Endothelial cell of umbilical vein (primary cell): ENCODE measurements around the gene LHX1. TPM values are rescaled to one million over a fixed set of nuclear protein-coding genes. Genes with fewer than 3 reads are reported as not detected.

Experiments
- BruUV-seq: library from RNA; stranded (reverse); fragments of 400-500 nt; replicated peaks from 2 replicates; lab custom pipeline; 2021; lab: Mats Ljungman, UMichigan
- CTCF ChIA-PET: fragments of 300-600, 350-600 bp; sonication (Branson Sonifier 250); formaldehyde crosslinking; loops from one replicate; lab custom pipeline; 2021; ENCODE audit warnings: antibody characterized with exemption, inconsistent platforms; lab: Charles Lee
- POLR2A ChIA-PET: fragments of 300-600, 350-600 bp; sonication (Branson Sonifier 250); formaldehyde crosslinking; loops from one replicate; lab custom pipeline; 2021; ENCODE audit warnings: antibody characterized with exemption, inconsistent platforms; lab: Charles Lee
- DNase-seq: peaks from one replicate; pipeline ENCODE4 v3.0.0-alpha.2; 2011; ENCODE audit warnings: low read depth, low spot score
- FAIRE-seq: peaks from 2 replicates; lab custom pipeline; 2011; peaks lifted over from hg19 to GRCh38; lab: Jason Lieb, UNC
- H2AFZ ChIP-seq: 2 replicates; pipeline ENCODE4 v1.6.0; 2012; ENCODE audit warnings: low read depth, low read length, control low read depth, inconsistent platforms
- H3K27ac ChIP-seq: 2 replicates; pipeline ENCODE4 v1.5.1; 2011; ENCODE audit warnings: low read depth, mild to moderate bottlenecking, control low read depth, low read length, moderate library complexity; ENCODE audit not compliant: insufficient read depth
- H3K27me3 ChIP-seq, 2 experiments: 2 replicates each; pipeline versions ENCODE4 v1.6.0 to v1.6.1; 2011; ENCODE audit warnings: low read length in 2 of 2, mixed read lengths in 1 of 2; ENCODE audit not compliant: control insufficient read depth in 2 of 2, insufficient read depth in 2 of 2
- H3K36me3 ChIP-seq, 2 experiments: 2 replicates in 1 of 2; 3 replicates in 1 of 2; pipeline ENCODE4 v1.5.1; 2011; ENCODE audit warnings: low read length in 2 of 2, mild to moderate bottlenecking in 1 of 2, moderate library complexity in 1 of 2; ENCODE audit not compliant: control insufficient read depth in 2 of 2, insufficient read depth in 2 of 2; ENCODE audit errors: extremely low read depth in 1 of 2
- H3K4me1 ChIP-seq: 3 replicates; pipeline ENCODE4 v1.5.1; 2011; ENCODE audit warnings: mild to moderate bottlenecking, low read length; ENCODE audit not compliant: control insufficient read depth, insufficient read depth; ENCODE audit errors: extremely low read depth
- H3K4me2 ChIP-seq: 2 replicates; pipeline ENCODE4 v1.6.1; 2011; ENCODE audit warnings: low read length, control low read depth, mixed read lengths; ENCODE audit not compliant: insufficient read depth
- H3K4me3 ChIP-seq, 3 experiments: fragments of 200-600 bp in 1 of 3; sonication (generic), shearing (Covaris generic) in 1 of 3; replicated peaks in 1 of 3; 2 replicates each; pipeline ENCODE4 v1.5.1; 2011 to 2016; ENCODE audit warnings: control low read depth in 3 of 3, low read length in 3 of 3, mild to moderate bottlenecking in 2 of 3, inconsistent platforms in 1 of 3, low read depth in 1 of 3, moderate library complexity in 1 of 3; ENCODE audit not compliant: insufficient read depth in 1 of 3
- H3K79me2 ChIP-seq: 2 replicates; pipeline ENCODE4 v1.6.0; 2012; ENCODE audit warnings: low read length, inconsistent platforms; ENCODE audit not compliant: control insufficient read depth, insufficient read depth
- H3K9ac ChIP-seq: replicated peaks from 2 replicates; pipeline ENCODE3; 2011; ENCODE audit warnings: low read length, control low read depth; ENCODE audit not compliant: insufficient read depth; ENCODE audit errors: extremely low read depth
- H3K9me1 ChIP-seq: replicated peaks from 3 replicates; pipeline ENCODE4 v1.6.0; 2011; ENCODE audit warnings: mild to moderate bottlenecking, low read length; ENCODE audit not compliant: control insufficient read depth, insufficient read depth; ENCODE audit errors: extremely low read depth
- H3K9me3 ChIP-seq: replicated peaks from 2 replicates; pipeline ENCODE4 v1.5.1; 2012; ENCODE audit warnings: low read length, inconsistent platforms; ENCODE audit not compliant: control insufficient read depth, insufficient read depth
- H4K20me1 ChIP-seq: replicated peaks from 2 replicates; pipeline ENCODE3; 2011; ENCODE audit warnings: mild to moderate bottlenecking, low read length; ENCODE audit not compliant: control insufficient read depth, insufficient read depth; ENCODE audit errors: extremely low read depth
- EZH2 ChIP-seq: IDR thresholded peaks from 2 replicates; pipeline ENCODE4 v1.6.1; 2012; ENCODE audit warnings: borderline replicate concordance, low read depth, mild to moderate bottlenecking, moderate library complexity, low read length, inconsistent platforms; ENCODE audit not compliant: severe bottlenecking
- FOS ChIP-seq: IDR thresholded peaks from 2 replicates; pipeline ENCODE4 v1.6.1; 2011; ENCODE audit warnings: mild to moderate bottlenecking, low read length, moderate library complexity, borderline replicate concordance; ENCODE audit not compliant: insufficient read depth
- GATA2 ChIP-seq: IDR thresholded peaks from 2 replicates; pipeline ENCODE4 v1.7.0; 2011; ENCODE audit warnings: low read depth, mild to moderate bottlenecking, moderate library complexity, mixed read lengths, low read length; ENCODE audit not compliant: insufficient read length, insufficient read depth
- JUN ChIP-seq: IDR thresholded peaks from 2 replicates; pipeline ENCODE4 v1.6.1; 2011; ENCODE audit warnings: borderline replicate concordance, low read depth; ENCODE audit not compliant: insufficient read length, insufficient read depth
- MYC ChIP-seq: IDR thresholded peaks from one replicate; pipeline ENCODE4 v1.6.1; 2011; ENCODE audit warnings: mild to moderate bottlenecking, low read depth, low read length
- POLR2A ChIP-seq: IDR thresholded peaks from 2 replicates; pipeline ENCODE4 v1.6.1; 2012; ENCODE audit warnings: low read depth, mild to moderate bottlenecking, control low read depth, low read length
- POLR2AphosphoS5 ChIP-seq: IDR thresholded peaks from 2 replicates; pipeline ENCODE4 v1.6.1; 2012; ENCODE audit warnings: low read depth, mild to moderate bottlenecking, control low read depth, low read length, moderate library complexity; ENCODE audit not compliant: insufficient read depth
- dilution Hi-C: fragments of 300-500 bp; cut with MboI; formaldehyde crosslinking; loops from one replicate; pipeline ENCODE4 v1.15.0; 2019; ENCODE audit warnings: low sequenced_read_pairs; ENCODE audit not compliant: extremely low pct_ligation_motif_present
- intact Hi-C: fragments of 100-400 bp; cut with micrococcal nuclease; formaldehyde crosslinking; loops from one replicate; pipeline ENCODE4 v1.10.0; 2022
- polyA plus RNA-seq, 4 experiments: library from polyadenylated mRNA; depleted of rRNA in 3 of 4; stranded (reverse) in 3 of 4; unstranded in 1 of 4; fragments of >200 nt; gene quantifications; 2 replicates each; pipeline versions ENCODE4 v1.2.1 to v1.2.3, GENCODE V29; 2011 to 2012; ENCODE audit warnings: missing spikeins in 1 of 4
- total RNA-seq: library from RNA; stranded (reverse); gene quantifications from 2 replicates; pipeline ENCODE4 v1.2.3, GENCODE V29; 2021
- TF ChIP-seq, protein P1 (sequence below), 2 donors: IDR thresholded peaks; 1 replicate in 1 of 2; 2 replicates in 1 of 2; pipeline ENCODE4 v1.5.1; 2011; ENCODE audit warnings: low read length in 2 of 2, mild to moderate bottlenecking in 2 of 2, moderate library complexity in 2 of 2, control low read depth in 1 of 2, inconsistent platforms in 1 of 2, low read depth in 1 of 2; ENCODE audit not compliant: insufficient read depth in 1 of 2; ENCODE audit errors: extremely low read depth in 1 of 2
- TF ChIP-seq, protein P2 (sequence below): IDR thresholded peaks from 2 replicates; pipeline ENCODE4 v1.6.1; 2011; ENCODE audit not compliant: insufficient read depth, insufficient read length

The LHX1 gene
- total and polyA plus RNA-seq, 2 donors (not counting 3 experiments of a cell fraction or from before 2014, with no cell fraction given): not detected

DNA sequence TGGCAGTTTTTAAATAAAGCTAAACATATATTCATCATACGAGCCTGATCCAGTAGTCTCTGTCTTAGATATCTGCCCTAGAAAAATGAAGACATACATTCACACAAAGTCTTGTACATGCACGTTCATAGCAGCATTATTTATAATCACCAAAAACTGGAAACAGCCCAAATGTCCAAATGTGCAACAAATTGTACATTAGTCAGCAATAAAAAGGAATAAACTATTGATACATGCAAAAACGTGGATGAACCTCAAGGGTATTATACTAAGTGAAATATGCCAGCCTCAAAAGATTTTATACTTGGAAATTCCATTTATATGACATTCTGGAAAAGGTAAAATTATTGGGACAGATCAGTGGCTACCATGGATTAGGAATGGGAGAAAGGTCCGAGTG is 34.2 kb downstream of the LHX1 start:
- no peak overlapping the region for H3K27ac ChIP-seq
- DNase-seq: no peak
- CTCF ChIA-PET: interaction anchor here (0.9 to 1.8 kb wide), 2 partner anchors 9 kb away, joined by 3 to 5 read pairs; no protein-coding TSS in a partner anchor

More for the DNA sequence above, 34.2 kb downstream of the LHX1 start:
- Histone ChIP-seq H3K4me3 (no peak overlapping the region), H4K20me1 (peaks cover 11% of the 10 kb centered on the region), H3K27me3 (no peaks in the 10 kb centered on the region), H3K9me3 (no peaks in the 10 kb centered on the region), H3K4me1 (no peaks in the 10 kb centered on the region), H3K9ac (no peak overlapping the region), H3K36me3 (no peaks in the 10 kb centered on the region), H2AFZ (no peak overlapping the region), H3K9me1 (no peaks in the 10 kb centered on the region), H3K4me2 (no peak overlapping the region), H3K79me2 (peaks cover 15% of the 10 kb centered on the region)
- no TSS peak for BruUV-seq
- intact Hi-C loops (no loop called here), dilution Hi-C loops (no loop called here)
- no peak for TF ChIP-seq JUN
- TF ChIP-seq FOS: no peak
- no peak for TF ChIP-seq POLR2AphosphoS5
- TF ChIP-seq POLR2A: no peak
- no peak for TF ChIP-seq EZH2
- TF ChIP-seq, protein P1, sequence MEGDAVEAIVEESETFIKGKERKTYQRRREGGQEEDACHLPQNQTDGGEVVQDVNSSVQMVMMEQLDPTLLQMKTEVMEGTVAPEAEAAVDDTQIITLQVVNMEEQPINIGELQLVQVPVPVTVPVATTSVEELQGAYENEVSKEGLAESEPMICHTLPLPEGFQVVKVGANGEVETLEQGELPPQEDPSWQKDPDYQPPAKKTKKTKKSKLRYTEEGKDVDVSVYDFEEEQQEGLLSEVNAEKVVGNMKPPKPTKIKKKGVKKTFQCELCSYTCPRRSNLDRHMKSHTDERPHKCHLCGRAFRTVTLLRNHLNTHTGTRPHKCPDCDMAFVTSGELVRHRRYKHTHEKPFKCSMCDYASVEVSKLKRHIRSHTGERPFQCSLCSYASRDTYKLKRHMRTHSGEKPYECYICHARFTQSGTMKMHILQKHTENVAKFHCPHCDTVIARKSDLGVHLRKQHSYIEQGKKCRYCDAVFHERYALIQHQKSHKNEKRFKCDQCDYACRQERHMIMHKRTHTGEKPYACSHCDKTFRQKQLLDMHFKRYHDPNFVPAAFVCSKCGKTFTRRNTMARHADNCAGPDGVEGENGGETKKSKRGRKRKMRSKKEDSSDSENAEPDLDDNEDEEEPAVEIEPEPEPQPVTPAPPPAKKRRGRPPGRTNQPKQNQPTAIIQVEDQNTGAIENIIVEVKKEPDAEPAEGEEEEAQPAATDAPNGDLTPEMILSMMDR (IDR thresholded peaks at IDR 0.05; ENCODE audit: extremely low read depth in 1 of 2, insufficient read depth in 1 of 2, low read depth in 1 of 2, low read length in 2 of 2): no peak
- TF ChIP-seq, protein P2, sequence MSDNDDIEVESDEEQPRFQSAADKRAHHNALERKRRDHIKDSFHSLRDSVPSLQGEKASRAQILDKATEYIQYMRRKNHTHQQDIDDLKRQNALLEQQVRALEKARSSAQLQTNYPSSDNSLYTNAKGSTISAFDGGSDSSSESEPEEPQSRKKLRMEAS: no peak
- TF ChIP-seq GATA2: no peak
- TF ChIP-seq MYC: no peak
- POLR2A ChIA-PET: no interaction called here
- FAIRE-seq: no peak
